ENCODE measurements around the gene KCTD18.

DNA sequence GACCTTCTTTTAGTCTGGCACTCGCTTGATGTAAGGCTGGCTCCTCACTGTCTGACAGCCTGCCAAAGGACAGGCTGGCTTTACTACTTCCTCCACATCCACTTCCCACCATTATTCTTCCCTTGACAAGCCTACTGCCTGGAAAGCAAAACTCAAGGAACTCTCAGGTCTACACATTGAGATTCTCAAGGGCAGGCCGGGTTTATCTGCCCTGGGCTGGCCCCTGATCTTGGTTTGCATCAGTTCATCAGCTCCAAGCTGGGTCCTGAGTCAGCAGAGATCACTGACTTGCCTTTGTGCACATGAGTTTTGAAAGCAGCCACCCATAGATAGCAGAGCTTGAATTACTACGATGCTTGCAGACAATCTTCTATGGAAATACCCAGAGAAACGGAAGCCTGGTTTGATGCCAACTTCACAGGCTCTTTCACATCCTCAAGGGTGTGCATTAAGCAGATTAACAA, 53.9 kb downstream of the KCTD18 start:
- no peak for TF ChIP-seq EP300 (IDR thresholded peaks at IDR 0.05)
- TF ChIP-seq CTCF (IDR thresholded peaks at IDR 0.05): no peak

Measured in esophagus muscularis mucosa (tissue), 3 donors.